Right lobe of liver (tissue), 6 donors: Measurements from ENCODE around the gene GRB7. TPM values are rescaled to one million over a fixed set of nuclear protein-coding genes. Genes with fewer than 3 reads are reported as not detected.

Experiments used
- ATAC-seq, 4 donors: fragments of 200-7000 bp; cut with Tn5 transposase; one replicate each; pipeline ENCODE4 v1.9.1; 2020; ENCODE audit warnings: mild to moderate bottlenecking in 4 of 4, moderate library complexity in 4 of 4
- DNase-seq, 3 donors: peaks; one replicate each; pipeline ENCODE4 v3.0.0-alpha.2; 2020
- H3K27ac ChIP-seq, 3 donors: fragments of 200-600 bp; one replicate each; pipeline ENCODE4 v1.8.0; 2022
- H3K27me3 ChIP-seq, 2 donors: fragments of 200-600 bp; one replicate each; pipeline ENCODE4 v1.8.0; 2022
- H3K36me3 ChIP-seq, 4 donors: fragments of 200-600 bp; sonication (generic) in 1 of 4; one replicate each; pipeline versions ENCODE4 v1.5.1 to v1.8.0; 2017 to 2022; ENCODE audit warnings: control low read depth in 1 of 4
- H3K4me1 ChIP-seq, 4 donors: fragments of 200-600 bp; sonication (generic) in 1 of 4; one replicate each; pipeline versions ENCODE4 v1.5.1 to v1.8.0; 2017 to 2022; ENCODE audit warnings: control low read depth in 1 of 4
- H3K4me3 ChIP-seq, 3 donors: fragments of 200-600 bp; one replicate each; pipeline ENCODE4 v1.8.0; 2022
- H3K9me3 ChIP-seq, 4 donors: fragments of 200-600 bp; sonication (generic) in 1 of 4; one replicate each; pipeline versions ENCODE4 v1.5.1 to v1.8.0; 2017 to 2022; ENCODE audit warnings: control low read depth in 1 of 4
- CTCF ChIP-seq, 4 donors: fragments of 200-600 bp in 3 of 4; fragments of 450-650 bp in 1 of 4; IDR thresholded peaks; one replicate each; pipeline versions ENCODE4 v1.5.1 to v1.8.0; 2016 to 2022; ENCODE audit warnings: antibody characterized with exemption in 4 of 4, mild to moderate bottlenecking in 2 of 4
- POLR2A ChIP-seq: fragments of 450-650 bp; IDR thresholded peaks from one replicate; pipeline ENCODE4 v1.6.1; 2017; ENCODE audit warnings: antibody characterized with exemption, mild to moderate bottlenecking
- WGBS: methylation state at CpG from one replicate; pipeline ENCODE4 v1.1.6; 2018; ENCODE audit warnings: low coverage, low lambda C conversion rate; ENCODE audit not compliant: insufficient coverage; ENCODE audit errors: missing lambda C conversion rate; 5-methylcytosine and 5-hydroxymethylcytosine counted together
- intact Hi-C, 2 donors: fragments of 100-400 bp; cut with DNase I; formaldehyde crosslinking; loops; one replicate each; pipeline versions ENCODE4 v1.11.2 to v1.14.1; 2022
- total RNA-seq, 6 experiments: library from RNA; depleted of rRNA in 2 of 6; stranded (reverse); fragments of >200 nt in 2 of 6; fragmentation: NEBNext Ultra II Directional in 3 of 6; extraction: Animal tissue kit (Norgen Biotek cat#: 25700) in 3 of 6; gene quantifications; one replicate each; pipeline versions ENCODE4 v1.1.0 to v1.2.4, GENCODE V29; 2016 to 2023
- donor health status: DM: no; HTN: yes; CAD: no.
- donor health status: DM: no; HTN: no; CAD: no.
- donor health status: DM: no; HTN: no; CAD: no.
- donor health status: DM: no; HTN: yes; CAD: no.
- donor health status: DM: no; HTN: yes; CAD: no.

GRB7 gene
- total RNA-seq, 6 experiments from 2014 or later, result 2.1 to 10.9 (median 7.5) TPM

- Histone ChIP-seq H3K27me3 (no peaks in the 10 kb centered on the region), H3K4me3 (no peak overlapping the region), H3K36me3 (peaks cover 0 to 7% (median 2%) of the 10 kb centered on the region in 4 donors), H3K27ac (no peak overlapping the region), H3K4me1 (peaks cover 0 to 18% (median 2%) of the 10 kb centered on the region in 4 donors), H3K9me3 (no peaks in the 10 kb centered on the region)
- 77% methylated on average over 3 of the region's 5 CpGs for WGBS
- TF ChIP-seq POLR2A, result no peak
- TF ChIP-seq CTCF (IDR thresholded peaks at IDR 0.05), result no peak
- DNase-seq, result no peak
- intact Hi-C loops, result loop anchor here (5.0 to 10.0 kb wide), 2 partner anchors 129 to 224 kb away; no protein-coding TSS in a partner anchor
- no peak for ATAC-seq
Measured at GRCh38 chr17:39751016-39751543, 13.3 kb downstream of the GRB7 start.

- DNase-seq, result no peak
- H3K27me3 ChIP-seq, result no peaks in the 10 kb centered on the region
- no peak for TF ChIP-seq POLR2A
- TF ChIP-seq CTCF (IDR thresholded peaks at IDR 0.05), result no peak
- peaks cover 0 to 18% (median 2%) of the 10 kb centered on the region in 4 donors for H3K4me1 ChIP-seq
- intact Hi-C loops, result loop anchor here (5.0 to 10.0 kb wide), 2 partner anchors 129 to 223 kb away; no protein-coding TSS in a partner anchor
- no peaks in the 10 kb centered on the region for H3K9me3 ChIP-seq
- peaks cover 0 to 2% (median under 1%) of the 10 kb centered on the region in 4 donors for H3K36me3 ChIP-seq
- no peak for ATAC-seq
- no peak overlapping the region for H3K27ac ChIP-seq
- 69% methylated on average over 7 of the region's 10 CpGs for WGBS
- no peak overlapping the region for H3K4me3 ChIP-seq
Measured at GRCh38 chr17:39751637-39752036, 13.9 kb downstream of the GRB7 start.

- 68% methylated on average over 7 of the region's 13 CpGs for WGBS
- peaks cover 0 to 2% (median 0%) of the 10 kb centered on the region in 4 donors for H3K36me3 ChIP-seq
- H3K4me1 ChIP-seq, result peaks cover 0 to 18% (median 2%) of the 10 kb centered on the region in 4 donors
- ATAC-seq (no peak), DNase-seq (no peak)
- no peak for TF ChIP-seq CTCF (IDR thresholded peaks at IDR 0.05)
- no peak for TF ChIP-seq POLR2A
- no peaks in the 10 kb centered on the region for H3K27me3 ChIP-seq
- no peak overlapping the region for H3K27ac ChIP-seq
- intact Hi-C loops, result loop anchor here (5.0 to 10.0 kb wide), 2 partner anchors 130 to 222 kb away; no protein-coding TSS in a partner anchor
- no peaks in the 10 kb centered on the region for H3K9me3 ChIP-seq
- no peak overlapping the region for H3K4me3 ChIP-seq
Measured at GRCh38 chr17:39752241-39752881, 14.6 kb downstream of the GRB7 start.

GRCh38 chr17:39753514-39754160 lies 15.9 kb downstream of the GRB7 start:
- ATAC-seq (peak; percentile 44 to 54 (median 46)), DNase-seq (peak; percentile 68 to 76 (median 71))
- no peaks in the 10 kb centered on the region for H3K27me3 ChIP-seq
- H3K9me3 ChIP-seq, result no peaks in the 10 kb centered on the region
- H3K36me3 ChIP-seq, result no peaks in the 10 kb centered on the region
- intact Hi-C loops, result loop anchor here (5.0 to 10.0 kb wide), 2 partner anchors 131 to 221 kb away; no protein-coding TSS in a partner anchor
- peaks cover 0 to 18% (median 2%) of the 10 kb centered on the region in 4 donors for H3K4me1 ChIP-seq
- TF ChIP-seq CTCF (IDR thresholded peaks at IDR 0.05), result no peak
- no peak for TF ChIP-seq POLR2A
- H3K4me3 ChIP-seq, result peak overlapping the region; percentile 54 to 79 (median 71)
- 63% methylated on average over 5 of the region's 55 CpGs for WGBS
- peak overlapping the region; percentile 82 to 97 (median 90) for H3K27ac ChIP-seq
